Activated CD4-positive, alpha-beta T cell treated with anti-CD3 and anti-CD28 coated beads, Interleukin-2, amount 50 U/mL, for 24 hours (primary cell): ENCODE measurements around the gene CUL9.

Experiments used
- DNase-seq, 2 donors: peaks; one replicate each; pipeline ENCODE4 v3.0.0-alpha.2; 2020; ENCODE audit warnings: low read depth in 1 of 2, low spot score in 1 of 2

CUL9 gene

GRCh38 chr6:43269273-43270007 lies 87.4 kb downstream of the CUL9 start:
- no peak for DNase-seq

GRCh38 chr6:43271103-43271815 lies 89.3 kb downstream of the CUL9 start:
- DNase-seq: no peak

- no peak for DNase-seq
Observed at GRCh38 chr6:43271944-43272343, 89.9 kb downstream of the CUL9 start.

GRCh38 chr6:43273707-43274106 lies 91.7 kb downstream of the CUL9 start:
- no peak for DNase-seq
